Kidney epithelial cell (primary cell): Measurements from ENCODE around the gene ATOH8. TPM values are rescaled to one million over a fixed set of nuclear protein-coding genes. Genes with fewer than 3 reads are reported as not detected.

Experiments
- DNase-seq: peaks from one replicate; pipeline ENCODE4 v3.0.0-alpha.2; 2010; ENCODE audit warnings: low read depth
- H3K27me3 ChIP-seq: 2 replicates; pipeline ENCODE4 v1.6.0; 2011; ENCODE audit warnings: low read length; ENCODE audit not compliant: control insufficient read depth, insufficient read depth
- H3K36me3 ChIP-seq: 2 replicates; pipeline ENCODE4 v1.5.1; 2011; ENCODE audit warnings: low read length; ENCODE audit not compliant: control insufficient read depth, insufficient read depth
- H3K4me3 ChIP-seq: 2 replicates; pipeline ENCODE4 v1.5.1; 2011; ENCODE audit warnings: low read depth, mild to moderate bottlenecking, control low read depth, low read length
- total RNA-seq: library from RNA; depleted of rRNA; stranded (reverse); fragments of >200 nt; gene quantifications from 2 replicates; pipeline ENCODE4 v1.2.3, GENCODE V29; 2015
- TF ChIP-seq, protein P1 (sequence below): IDR thresholded peaks from 2 replicates; pipeline ENCODE4 v1.5.1; 2011; ENCODE audit warnings: mild to moderate bottlenecking, moderate library complexity, low read length, control low read depth, inconsistent platforms; ENCODE audit not compliant: insufficient read depth, poor library complexity, severe bottlenecking

Gene ATOH8
- total RNA-seq, 1 donor from 2014 or later: 1.0 TPM

DNA sequence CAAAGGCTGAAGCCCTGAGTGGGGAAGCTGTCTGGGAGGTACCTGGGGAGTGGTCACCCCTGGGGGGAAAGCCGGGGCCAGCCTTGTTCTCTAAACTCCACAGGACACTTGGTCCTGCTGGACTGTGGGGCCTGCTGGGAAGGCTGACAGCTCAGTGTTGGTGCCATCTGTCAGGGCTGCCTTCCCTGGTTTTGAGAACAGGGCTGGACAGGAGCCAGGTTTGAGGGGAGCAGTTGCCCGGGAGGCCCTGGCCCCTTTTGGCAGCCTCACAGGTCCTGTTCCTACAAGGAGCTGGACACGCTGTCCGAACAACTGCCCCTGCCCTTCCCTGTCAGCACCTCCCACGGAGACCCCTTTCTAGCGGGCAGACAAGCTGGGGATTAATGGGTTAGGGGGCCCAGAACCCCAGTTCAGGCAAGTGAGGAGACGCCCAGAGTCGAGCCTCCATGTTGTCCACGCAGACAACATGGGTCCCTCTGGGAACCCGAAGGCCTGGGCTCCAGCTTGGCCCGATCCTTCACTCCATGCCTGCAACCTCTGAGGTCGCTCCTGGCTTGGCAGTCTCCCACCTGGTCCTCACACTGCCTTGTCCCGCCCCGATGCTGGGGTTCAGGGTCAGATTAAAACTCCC lies 40.8 kb downstream of the ATOH8 start:
- TF ChIP-seq, protein P1, sequence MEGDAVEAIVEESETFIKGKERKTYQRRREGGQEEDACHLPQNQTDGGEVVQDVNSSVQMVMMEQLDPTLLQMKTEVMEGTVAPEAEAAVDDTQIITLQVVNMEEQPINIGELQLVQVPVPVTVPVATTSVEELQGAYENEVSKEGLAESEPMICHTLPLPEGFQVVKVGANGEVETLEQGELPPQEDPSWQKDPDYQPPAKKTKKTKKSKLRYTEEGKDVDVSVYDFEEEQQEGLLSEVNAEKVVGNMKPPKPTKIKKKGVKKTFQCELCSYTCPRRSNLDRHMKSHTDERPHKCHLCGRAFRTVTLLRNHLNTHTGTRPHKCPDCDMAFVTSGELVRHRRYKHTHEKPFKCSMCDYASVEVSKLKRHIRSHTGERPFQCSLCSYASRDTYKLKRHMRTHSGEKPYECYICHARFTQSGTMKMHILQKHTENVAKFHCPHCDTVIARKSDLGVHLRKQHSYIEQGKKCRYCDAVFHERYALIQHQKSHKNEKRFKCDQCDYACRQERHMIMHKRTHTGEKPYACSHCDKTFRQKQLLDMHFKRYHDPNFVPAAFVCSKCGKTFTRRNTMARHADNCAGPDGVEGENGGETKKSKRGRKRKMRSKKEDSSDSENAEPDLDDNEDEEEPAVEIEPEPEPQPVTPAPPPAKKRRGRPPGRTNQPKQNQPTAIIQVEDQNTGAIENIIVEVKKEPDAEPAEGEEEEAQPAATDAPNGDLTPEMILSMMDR: no peak
- H3K4me3 ChIP-seq: no peak overlapping the region
- H3K36me3 ChIP-seq: no peaks in the 10 kb centered on the region
- DNase-seq: no peak
- peaks cover 5% of the 10 kb centered on the region for H3K27me3 ChIP-seq

DNA sequence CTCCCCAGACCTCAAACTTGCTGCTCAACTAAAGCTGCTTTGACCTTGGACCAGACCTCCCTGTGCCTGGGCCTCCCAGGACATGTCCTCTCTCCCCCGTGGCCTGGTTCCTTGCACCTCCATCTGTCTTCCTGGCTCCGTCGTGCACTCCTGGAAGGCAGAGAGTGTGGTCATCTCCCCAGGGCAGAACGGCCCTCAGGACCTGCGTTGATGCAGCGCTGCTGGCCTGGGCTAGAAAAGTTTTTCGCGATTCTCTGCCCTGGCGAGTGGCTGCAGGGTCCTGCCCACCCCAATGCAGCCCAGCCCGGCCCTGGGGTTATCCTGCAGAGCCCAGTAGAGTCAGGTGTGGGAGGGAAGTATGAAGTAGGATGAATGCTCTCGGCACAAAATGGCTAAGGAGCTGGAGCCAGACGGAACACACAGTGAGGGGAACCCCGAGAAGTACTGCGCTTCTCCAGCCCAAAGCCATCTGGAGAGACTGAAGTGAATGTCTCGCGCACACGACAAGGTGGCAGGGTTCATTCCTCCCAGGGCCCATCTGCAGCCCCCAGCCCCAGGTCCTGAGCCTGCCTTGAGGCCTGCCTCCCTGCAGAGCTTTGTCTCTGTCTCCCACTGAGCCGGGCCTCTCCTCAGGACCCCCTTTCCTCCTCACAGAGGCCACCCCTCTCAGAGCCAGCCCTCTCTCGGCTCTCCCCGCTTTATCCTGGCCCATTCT lies 41.7 kb downstream of the ATOH8 start:
- peaks cover 2% of the 10 kb centered on the region for H3K27me3 ChIP-seq
- no peak overlapping the region for H3K4me3 ChIP-seq
- TF ChIP-seq, protein P1: no peak
- DNase-seq: no peak
- no peaks in the 10 kb centered on the region for H3K36me3 ChIP-seq

DNA sequence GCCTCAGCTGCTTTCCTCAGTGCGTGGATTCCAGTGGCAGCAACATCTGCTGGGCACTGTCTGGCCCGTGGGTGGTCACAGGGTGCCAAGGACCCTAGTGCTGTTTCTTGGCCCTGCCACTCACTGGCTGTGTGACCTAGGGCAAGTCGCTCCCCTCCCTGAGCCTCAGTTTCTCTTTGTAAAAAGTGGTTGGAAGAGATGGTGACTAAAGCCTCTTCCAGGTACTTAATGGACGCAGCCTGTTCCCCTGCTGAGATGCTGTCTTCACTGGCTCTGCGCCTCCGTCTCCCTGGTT lies 42.2 kb downstream of the ATOH8 start:
- no peak for DNase-seq
- TF ChIP-seq, protein P1: no peak
- Histone ChIP-seq H3K4me3 (no peak overlapping the region), H3K36me3 (no peaks in the 10 kb centered on the region), H3K27me3 (peaks cover 2% of the 10 kb centered on the region)

DNA sequence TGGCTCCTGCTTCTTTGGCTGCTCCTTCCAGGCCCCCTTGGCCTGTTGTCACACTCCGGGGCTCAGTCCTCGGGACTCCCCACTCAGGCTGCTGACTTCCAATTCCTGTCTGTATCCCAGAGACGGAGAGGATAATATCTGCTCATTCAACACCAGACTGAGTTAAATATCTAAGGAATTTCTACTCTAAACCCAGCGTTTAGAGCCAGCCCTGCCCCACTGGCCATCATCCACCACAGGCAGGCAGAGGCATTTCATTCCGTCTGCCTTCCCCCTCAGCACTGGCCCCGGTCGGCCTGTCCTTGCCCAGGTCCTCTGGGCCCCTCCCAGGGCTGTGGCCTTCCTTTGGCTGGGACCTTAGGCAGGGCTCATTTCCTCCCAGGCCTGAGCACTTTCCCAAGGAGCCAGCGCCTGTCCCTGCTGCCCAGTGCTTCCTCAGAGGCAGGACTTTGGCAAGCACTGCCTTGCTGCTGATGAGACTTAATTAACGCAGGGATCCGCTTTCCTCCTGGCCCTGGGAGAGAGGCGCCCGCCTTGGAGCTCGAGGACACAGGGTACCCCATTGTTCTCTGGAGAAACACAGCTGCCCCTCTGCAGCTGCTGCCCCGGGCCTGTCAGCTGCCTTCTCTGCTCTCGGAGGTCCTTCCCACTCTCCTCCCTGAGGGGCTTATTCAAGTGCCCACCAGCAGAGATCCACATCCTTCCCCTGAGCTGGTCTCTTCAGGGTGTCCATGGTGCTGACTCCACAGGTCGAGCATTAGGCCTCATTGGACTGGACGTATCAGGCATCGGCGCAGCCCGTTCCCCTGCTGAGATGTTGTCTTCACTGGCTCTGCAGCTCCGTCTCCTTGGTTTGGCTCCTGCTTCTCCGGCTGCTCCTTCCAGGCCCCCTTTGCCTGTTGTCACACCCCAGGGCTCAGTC lies 42.8 kb downstream of the ATOH8 start:
- peaks cover 2% of the 10 kb centered on the region for H3K27me3 ChIP-seq
- TF ChIP-seq, protein P1: no peak
- H3K36me3 ChIP-seq: no peaks in the 10 kb centered on the region
- H3K4me3 ChIP-seq: no peak overlapping the region
- no peak for DNase-seq

DNA sequence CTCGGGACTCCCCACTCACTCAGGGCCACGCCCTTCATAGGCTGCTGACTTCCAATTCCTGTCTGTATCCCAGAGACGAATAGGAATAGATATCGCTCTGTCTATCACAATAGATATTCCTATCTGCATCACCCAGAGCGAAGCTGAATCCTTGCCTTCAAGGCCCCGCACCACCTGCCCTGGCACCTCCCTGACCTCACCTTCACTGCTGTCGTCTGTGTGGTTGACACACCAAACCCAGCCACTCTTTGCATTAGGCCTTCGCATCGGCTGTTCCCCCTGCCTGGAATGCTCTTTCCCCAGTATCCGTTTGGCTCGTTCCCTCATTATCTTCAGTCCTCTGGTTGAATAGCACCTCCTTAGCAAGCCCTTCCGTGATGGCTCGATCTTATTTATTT lies 43.5 kb downstream of the ATOH8 start:
- no peaks in the 10 kb centered on the region for H3K36me3 ChIP-seq
- DNase-seq: no peak
- H3K27me3 ChIP-seq: peaks cover 2% of the 10 kb centered on the region
- TF ChIP-seq, protein P1: no peak
- H3K4me3 ChIP-seq: no peak overlapping the region
